ENCODE measurements around the gene NAGA.

GRCh38 chr22:42074846-42075676 is 4.4 kb upstream of the NAGA start:
- TF ChIP-seq POLR2A (IDR thresholded peaks at IDR 0.05): no peak
- no peak for TF ChIP-seq CTCF (IDR thresholded peaks at IDR 0.05)
